GM12801 (cell line): ENCODE data around the gene MAPT.

Source experiments
- TF ChIP-seq, protein P1 (sequence below): IDR thresholded peaks from one replicate; pipeline ENCODE4 v1.5.1; 2011; ENCODE audit warnings: control low read depth; ENCODE audit not compliant: insufficient read length; ENCODE audit errors: extremely low read depth

The MAPT gene

GRCh38 chr17:46012506-46013079 lies 118.2 kb downstream of the MAPT start:
- TF ChIP-seq, protein P1, sequence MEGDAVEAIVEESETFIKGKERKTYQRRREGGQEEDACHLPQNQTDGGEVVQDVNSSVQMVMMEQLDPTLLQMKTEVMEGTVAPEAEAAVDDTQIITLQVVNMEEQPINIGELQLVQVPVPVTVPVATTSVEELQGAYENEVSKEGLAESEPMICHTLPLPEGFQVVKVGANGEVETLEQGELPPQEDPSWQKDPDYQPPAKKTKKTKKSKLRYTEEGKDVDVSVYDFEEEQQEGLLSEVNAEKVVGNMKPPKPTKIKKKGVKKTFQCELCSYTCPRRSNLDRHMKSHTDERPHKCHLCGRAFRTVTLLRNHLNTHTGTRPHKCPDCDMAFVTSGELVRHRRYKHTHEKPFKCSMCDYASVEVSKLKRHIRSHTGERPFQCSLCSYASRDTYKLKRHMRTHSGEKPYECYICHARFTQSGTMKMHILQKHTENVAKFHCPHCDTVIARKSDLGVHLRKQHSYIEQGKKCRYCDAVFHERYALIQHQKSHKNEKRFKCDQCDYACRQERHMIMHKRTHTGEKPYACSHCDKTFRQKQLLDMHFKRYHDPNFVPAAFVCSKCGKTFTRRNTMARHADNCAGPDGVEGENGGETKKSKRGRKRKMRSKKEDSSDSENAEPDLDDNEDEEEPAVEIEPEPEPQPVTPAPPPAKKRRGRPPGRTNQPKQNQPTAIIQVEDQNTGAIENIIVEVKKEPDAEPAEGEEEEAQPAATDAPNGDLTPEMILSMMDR, result no peak

- TF ChIP-seq, protein P1, result no peak
Observed at GRCh38 chr17:46013127-46013501, 118.8 kb downstream of the MAPT start.

GRCh38 chr17:46013502-46014165 lies 119.3 kb downstream of the MAPT start:
- TF ChIP-seq, protein P1, result no peak

GRCh38 chr17:46020023-46020761 lies 125.8 kb downstream of the MAPT start:
- TF ChIP-seq, protein P1, result no peak

DNA sequence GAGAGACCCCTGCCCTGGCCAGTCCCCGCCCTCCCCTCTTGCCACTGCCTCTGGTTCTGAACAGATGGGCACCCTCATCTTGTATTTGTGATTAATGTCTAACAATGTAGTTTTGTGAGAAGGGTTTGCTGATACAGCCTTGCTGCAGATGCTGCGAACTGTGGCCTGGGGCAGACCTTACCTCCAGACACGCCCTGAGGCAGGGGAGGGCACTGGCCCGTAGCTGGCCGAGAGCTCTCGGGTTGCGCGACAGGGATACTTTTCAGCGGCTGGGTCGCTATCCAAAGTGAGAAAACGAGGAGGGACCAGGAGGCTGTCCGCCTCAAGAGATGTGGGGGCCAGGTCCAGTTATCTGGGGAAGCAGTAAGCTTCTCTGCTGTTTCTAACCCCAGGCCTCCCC lies 126.6 kb downstream of the MAPT start:
- TF ChIP-seq, protein P1, result no peak

DNA sequence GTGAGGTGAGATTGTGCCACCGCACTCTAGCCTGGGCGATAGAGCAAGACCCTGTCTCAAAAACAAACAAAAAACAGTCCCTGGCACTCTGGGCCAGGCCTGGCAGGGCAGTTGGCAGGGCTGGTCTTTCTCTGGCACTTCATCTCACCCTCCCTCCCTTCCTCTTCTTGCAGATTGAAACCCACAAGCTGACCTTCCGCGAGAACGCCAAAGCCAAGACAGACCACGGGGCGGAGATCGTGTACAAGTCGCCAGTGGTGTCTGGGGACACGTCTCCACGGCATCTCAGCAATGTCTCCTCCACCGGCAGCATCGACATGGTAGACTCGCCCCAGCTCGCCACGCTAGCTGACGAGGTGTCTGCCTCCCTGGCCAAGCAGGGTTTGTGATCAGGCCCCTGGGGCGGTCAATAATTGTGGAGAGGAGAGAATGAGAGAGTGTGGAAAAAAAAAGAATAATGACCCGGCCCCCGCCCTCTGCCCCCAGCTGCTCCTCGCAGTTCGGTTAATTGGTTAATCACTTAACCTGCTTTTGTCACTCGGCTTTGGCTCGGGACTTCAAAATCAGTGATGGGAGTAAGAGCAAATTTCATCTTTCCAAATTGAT lies 129.5 kb downstream of the MAPT start:
- TF ChIP-seq, protein P1, result no peak

DNA sequence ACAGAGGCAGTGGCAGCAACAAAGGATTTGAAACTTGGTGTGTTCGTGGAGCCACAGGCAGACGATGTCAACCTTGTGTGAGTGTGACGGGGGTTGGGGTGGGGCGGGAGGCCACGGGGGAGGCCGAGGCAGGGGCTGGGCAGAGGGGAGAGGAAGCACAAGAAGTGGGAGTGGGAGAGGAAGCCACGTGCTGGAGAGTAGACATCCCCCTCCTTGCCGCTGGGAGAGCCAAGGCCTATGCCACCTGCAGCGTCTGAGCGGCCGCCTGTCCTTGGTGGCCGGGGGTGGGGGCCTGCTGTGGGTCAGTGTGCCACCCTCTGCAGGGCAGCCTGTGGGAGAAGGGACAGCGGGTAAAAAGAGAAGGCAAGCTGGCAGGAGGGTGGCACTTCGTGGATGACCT lies 130.2 kb downstream of the MAPT start:
- TF ChIP-seq, protein P1, result no peak
